Fibroblast of lung (primary cell): Measurements from ENCODE around the gene CARMIL1. TPM values are rescaled to one million over a fixed set of nuclear protein-coding genes. Genes with fewer than 3 reads are reported as not detected.
"Not testable (repeated sequence)": the region's sequence is repeated elsewhere in the genome, so short reads cannot be mapped to it uniquely, and the experiment has no call there.

ENCODE experiments used
- DNase-seq, 2 donors: peaks; one replicate each; pipeline versions ENCODE4 v3.0.0 to v3.0.0-alpha.2; 2010; ENCODE audit warnings: low read depth in 2 of 2
- H2AFZ ChIP-seq: 2 replicates; pipeline ENCODE4 v1.5.1; 2012; ENCODE audit warnings: low read length, control low read depth, inconsistent platforms
- H3K27ac ChIP-seq: 2 replicates; pipeline ENCODE4 v1.5.1; 2011; ENCODE audit warnings: low read length, control low read depth; ENCODE audit not compliant: insufficient read depth
- H3K27me3 ChIP-seq: 2 replicates; pipeline ENCODE4 v1.5.1; 2011; ENCODE audit warnings: mild to moderate bottlenecking, low read length; ENCODE audit not compliant: control insufficient read depth, insufficient read depth
- H3K36me3 ChIP-seq: 2 replicates; pipeline ENCODE4 v1.5.1; 2011; ENCODE audit warnings: low read length; ENCODE audit not compliant: control insufficient read depth, insufficient read depth
- H3K4me1 ChIP-seq: 2 replicates; pipeline ENCODE4 v1.5.1; 2011; ENCODE audit warnings: low read length; ENCODE audit not compliant: control insufficient read depth, insufficient read depth; ENCODE audit errors: extremely low read depth
- H3K4me2 ChIP-seq: 2 replicates; pipeline ENCODE4 v1.5.1; 2011; ENCODE audit warnings: low read length, control low read depth; ENCODE audit not compliant: insufficient read depth; ENCODE audit errors: extremely low read depth
- H3K4me3 ChIP-seq, 4 experiments: fragments of 200-600 bp in 1 of 4; sonication (generic) in 1 of 4; replicated peaks in 1 of 4; 2 replicates each; pipeline ENCODE4 v1.5.1; 2011 to 2016; ENCODE audit warnings: low read length in 4 of 4, low read depth in 3 of 4, mild to moderate bottlenecking in 3 of 4, control low read depth in 2 of 4, inconsistent platforms in 1 of 4, mixed read lengths in 1 of 4; ENCODE audit not compliant: insufficient read depth in 1 of 4; ENCODE audit errors: control extremely low read depth in 1 of 4
- H3K79me2 ChIP-seq: 2 replicates; pipeline ENCODE4 v1.5.1; 2012; ENCODE audit warnings: mild to moderate bottlenecking, low read length, inconsistent platforms; ENCODE audit not compliant: control insufficient read depth, insufficient read depth
- H3K9ac ChIP-seq: 2 replicates; pipeline ENCODE4 v1.5.1; 2011; ENCODE audit warnings: mild to moderate bottlenecking, low read length, control low read depth; ENCODE audit not compliant: insufficient read depth
- H3K9me3 ChIP-seq: 2 replicates; pipeline ENCODE4 v1.5.1; 2012; ENCODE audit warnings: low read depth, low read length; ENCODE audit not compliant: control insufficient read depth, insufficient read depth
- H4K20me1 ChIP-seq: 2 replicates; pipeline ENCODE4 v1.5.1; 2011; ENCODE audit warnings: low read length; ENCODE audit not compliant: control insufficient read depth, insufficient read depth; ENCODE audit errors: extremely low read depth
- EZH2 ChIP-seq: IDR thresholded peaks from 2 replicates; pipeline ENCODE4 v1.5.1; 2012; ENCODE audit warnings: low read length, control low read depth, mild to moderate bottlenecking; ENCODE audit errors: missing control alignments
- polyA plus RNA-seq, 2 donors: library from polyadenylated mRNA; depleted of rRNA in 1 of 2; stranded (reverse) in 1 of 2; unstranded in 1 of 2; fragments of >200 nt; gene quantifications; 2 replicates each; pipeline ENCODE4 v1.2.1, GENCODE V29; 2011 to 2012; ENCODE audit warnings: missing spikeins in 1 of 2
- total RNA-seq: library from RNA; depleted of rRNA; stranded (reverse); fragments of >200 nt; gene quantifications from 2 replicates; pipeline ENCODE4 v1.2.1, GENCODE V29; 2014
- TF ChIP-seq, protein P1 (sequence below), 2 donors: IDR thresholded peaks in 1 of 2; conservative IDR thresholded peaks in 1 of 2; 1 replicate in 1 of 2; 2 replicates in 1 of 2; pipeline ENCODE4 v1.5.1; 2011 to 2012; ENCODE audit warnings: low read length in 2 of 2, control low read depth in 1 of 2, inconsistent platforms in 1 of 2, low read depth in 1 of 2, mild to moderate bottlenecking in 1 of 2

CARMIL1 gene
- total and polyA plus RNA-seq, 2 donors (not counting 1 experiment from before 2014, with no cell fraction given): 10.2 to 12.5 TPM

DNA sequence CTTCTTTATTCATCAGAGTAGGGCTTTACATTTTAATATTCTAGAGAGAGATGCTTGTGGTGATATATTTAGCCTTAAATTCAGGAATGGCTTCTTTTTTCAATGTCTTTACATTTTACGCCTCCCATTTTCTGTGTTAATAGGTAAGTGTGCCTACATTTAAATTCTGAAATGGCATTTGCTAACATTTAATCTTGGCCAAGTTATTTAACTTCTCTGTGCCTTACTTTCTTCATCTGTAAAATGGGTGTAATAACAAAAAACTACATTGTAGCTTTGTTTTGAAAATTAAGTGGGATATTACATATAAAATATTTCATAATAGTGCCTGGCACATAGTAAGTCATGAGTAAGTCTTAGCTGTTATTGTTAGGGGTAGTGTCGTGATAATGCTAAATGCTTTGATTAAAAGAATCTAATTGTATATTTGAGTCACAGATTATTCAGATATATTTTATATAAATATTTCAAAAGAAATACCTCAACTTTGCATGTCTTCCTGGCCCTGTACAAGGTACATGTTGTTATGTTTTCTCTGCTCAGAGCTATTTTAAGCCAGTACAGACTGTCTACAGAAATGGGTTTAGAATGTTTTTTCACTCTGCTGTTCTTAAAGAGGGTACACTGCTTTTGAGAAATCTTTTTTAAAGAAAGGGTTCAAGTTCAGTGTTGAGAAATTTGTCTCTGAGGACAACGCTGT lies 18.8 kb downstream of the CARMIL1 start:
- H3K4me1 ChIP-seq: peaks cover 13% of the 10 kb centered on the region

DNA sequence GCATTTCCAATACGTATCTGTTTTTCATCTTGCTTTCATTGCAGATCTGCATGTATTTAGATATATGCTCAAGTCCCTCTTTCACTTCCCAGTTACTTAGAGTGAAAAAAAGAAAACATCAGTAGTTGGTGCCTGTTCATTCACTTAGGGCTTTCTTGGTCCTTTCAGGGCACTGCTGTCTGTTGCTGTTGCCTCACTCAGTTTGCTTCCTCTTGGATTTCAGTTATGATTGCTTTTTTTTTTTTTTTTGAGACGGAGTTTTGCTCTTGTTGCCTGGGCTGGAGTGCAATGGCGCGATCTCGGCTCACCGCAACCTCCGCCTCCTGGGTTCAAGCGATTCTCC lies 19.3 kb downstream of the CARMIL1 start:
- not testable (repeated sequence) for H3K4me2 ChIP-seq, H3K9me3 ChIP-seq, H3K36me3 ChIP-seq, H3K27ac ChIP-seq, H2AFZ ChIP-seq, H3K79me2 ChIP-seq, H4K20me1 ChIP-seq, H3K9ac ChIP-seq, H3K27me3 ChIP-seq, H3K4me3 ChIP-seq
- H3K4me1 ChIP-seq: peaks cover 16% of the 10 kb centered on the region
- DNase-seq: peak in 1 of 2 donors; percentile 23

More for the DNA sequence above, 18.8 kb downstream of the CARMIL1 start:
- H3K79me2 ChIP-seq: peaks cover 5% of the 10 kb centered on the region
- no peaks in the 10 kb centered on the region for H3K27me3 ChIP-seq
- H3K4me2 ChIP-seq: no peak overlapping the region
- no peak overlapping the region for H3K9ac ChIP-seq
- H3K4me3 ChIP-seq: no peak overlapping the region
- TF ChIP-seq EZH2: no peak
- TF ChIP-seq, protein P1, sequence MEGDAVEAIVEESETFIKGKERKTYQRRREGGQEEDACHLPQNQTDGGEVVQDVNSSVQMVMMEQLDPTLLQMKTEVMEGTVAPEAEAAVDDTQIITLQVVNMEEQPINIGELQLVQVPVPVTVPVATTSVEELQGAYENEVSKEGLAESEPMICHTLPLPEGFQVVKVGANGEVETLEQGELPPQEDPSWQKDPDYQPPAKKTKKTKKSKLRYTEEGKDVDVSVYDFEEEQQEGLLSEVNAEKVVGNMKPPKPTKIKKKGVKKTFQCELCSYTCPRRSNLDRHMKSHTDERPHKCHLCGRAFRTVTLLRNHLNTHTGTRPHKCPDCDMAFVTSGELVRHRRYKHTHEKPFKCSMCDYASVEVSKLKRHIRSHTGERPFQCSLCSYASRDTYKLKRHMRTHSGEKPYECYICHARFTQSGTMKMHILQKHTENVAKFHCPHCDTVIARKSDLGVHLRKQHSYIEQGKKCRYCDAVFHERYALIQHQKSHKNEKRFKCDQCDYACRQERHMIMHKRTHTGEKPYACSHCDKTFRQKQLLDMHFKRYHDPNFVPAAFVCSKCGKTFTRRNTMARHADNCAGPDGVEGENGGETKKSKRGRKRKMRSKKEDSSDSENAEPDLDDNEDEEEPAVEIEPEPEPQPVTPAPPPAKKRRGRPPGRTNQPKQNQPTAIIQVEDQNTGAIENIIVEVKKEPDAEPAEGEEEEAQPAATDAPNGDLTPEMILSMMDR (conservative IDR thresholded peaks at IDR 0.05 in 1 of 2, IDR thresholded peaks at IDR 0.05 in 1 of 2; ENCODE audit: low read depth in 1 of 2, low read length in 2 of 2): no peak
- peak in 1 of 2 donors; percentile 33 for DNase-seq
- H4K20me1 ChIP-seq: no peaks in the 10 kb centered on the region
- no peak overlapping the region for H2AFZ ChIP-seq
- H3K36me3 ChIP-seq: no peaks in the 10 kb centered on the region
- H3K27ac ChIP-seq: peak overlapping the region; percentile 22
- H3K9me3 ChIP-seq: no peaks in the 10 kb centered on the region

DNA sequence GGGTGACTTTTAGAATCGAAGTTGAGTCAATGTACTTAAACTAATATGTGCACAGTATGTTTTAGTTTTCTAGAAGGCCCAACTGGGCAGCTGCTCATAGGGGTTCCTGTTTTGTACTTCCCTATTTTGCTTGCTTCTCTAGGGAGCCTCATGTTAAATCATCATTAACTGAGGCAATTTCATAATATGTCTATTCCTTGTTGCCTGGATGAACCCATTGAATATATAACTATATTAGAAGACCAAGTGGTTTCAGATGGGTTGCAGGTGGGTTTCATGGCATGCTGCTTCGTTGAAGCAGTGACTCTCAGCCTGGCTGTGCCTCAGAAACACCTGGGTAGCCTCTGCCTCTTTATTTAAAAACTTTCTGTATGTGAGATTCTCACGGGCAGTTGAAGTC lies 22.2 kb downstream of the CARMIL1 start:
- Histone ChIP-seq H3K27me3 (no peaks in the 10 kb centered on the region), H3K4me3 (no peak overlapping the region), H2AFZ (no peak overlapping the region), H3K79me2 (peaks cover 3% of the 10 kb centered on the region), H3K4me2 (no peak overlapping the region), H3K9me3 (no peaks in the 10 kb centered on the region), H3K27ac (no peak overlapping the region), H3K4me1 (peaks cover 16% of the 10 kb centered on the region), H4K20me1 (no peaks in the 10 kb centered on the region), H3K36me3 (no peaks in the 10 kb centered on the region), H3K9ac (no peak overlapping the region)
- TF ChIP-seq EZH2: no peak
- TF ChIP-seq, protein P1 (conservative IDR thresholded peaks at IDR 0.05 in 1 of 2, IDR thresholded peaks at IDR 0.05 in 1 of 2; ENCODE audit: low read depth in 1 of 2, low read length in 2 of 2): no peak
- DNase-seq: no peak
